ENCODE measurements around the gene TUBGCP3. TPM values are rescaled to one million over a fixed set of nuclear protein-coding genes. Genes with fewer than 3 reads are reported as not detected.
A peak's percentile ranks its signal among the peaks of the same experiment; 100 is the strongest.

The TUBGCP3 gene
- total RNA-seq, 3 donors from 2014 or later (not counting 1 experiment from before 2014, with no cell fraction given), result 43.0 to 57.9 (median 53.6) TPM

DNA sequence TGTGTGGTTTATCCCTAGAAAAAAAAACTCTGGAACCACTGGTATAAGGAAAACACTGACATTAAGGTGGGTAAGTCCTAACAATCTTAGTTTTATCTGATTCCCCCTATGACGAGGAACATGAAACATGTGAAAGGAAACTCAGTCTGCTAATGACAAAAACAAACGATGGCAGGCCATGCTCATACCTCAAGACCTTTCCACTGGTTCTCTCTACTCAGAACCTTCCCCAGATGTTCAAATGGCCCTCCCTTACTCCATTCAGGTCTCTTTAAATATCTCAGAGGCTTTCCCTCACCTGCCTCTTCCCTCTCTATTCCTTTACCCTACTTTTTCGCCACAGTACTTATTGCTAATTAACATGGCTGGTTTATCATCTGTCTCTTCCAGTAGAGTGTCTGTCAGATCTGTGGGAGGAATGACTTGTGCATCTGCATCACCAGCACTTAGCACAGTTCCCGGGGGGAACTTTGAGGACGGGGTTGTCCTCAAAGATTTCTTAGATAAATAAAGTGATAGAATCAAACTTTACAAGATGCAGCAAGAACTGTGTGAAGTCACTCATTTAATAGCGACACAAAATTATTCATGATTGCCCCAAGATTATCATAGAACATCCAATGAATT lies 1.5 kb downstream of the TUBGCP3 start:
- H3K4me1 Mint-ChIP-seq, result peaks cover 44 to 53% of the 10 kb centered on the region in 2 donors
- peak overlapping the region; percentile 93 to 96 for H3K27ac Mint-ChIP-seq
- no peaks in the 10 kb centered on the region for H3K36me3 Mint-ChIP-seq
- H3K27ac ChIP-seq (ENCODE audit: low read length), result no peak overlapping the region
- TF ChIP-seq, protein P1, sequence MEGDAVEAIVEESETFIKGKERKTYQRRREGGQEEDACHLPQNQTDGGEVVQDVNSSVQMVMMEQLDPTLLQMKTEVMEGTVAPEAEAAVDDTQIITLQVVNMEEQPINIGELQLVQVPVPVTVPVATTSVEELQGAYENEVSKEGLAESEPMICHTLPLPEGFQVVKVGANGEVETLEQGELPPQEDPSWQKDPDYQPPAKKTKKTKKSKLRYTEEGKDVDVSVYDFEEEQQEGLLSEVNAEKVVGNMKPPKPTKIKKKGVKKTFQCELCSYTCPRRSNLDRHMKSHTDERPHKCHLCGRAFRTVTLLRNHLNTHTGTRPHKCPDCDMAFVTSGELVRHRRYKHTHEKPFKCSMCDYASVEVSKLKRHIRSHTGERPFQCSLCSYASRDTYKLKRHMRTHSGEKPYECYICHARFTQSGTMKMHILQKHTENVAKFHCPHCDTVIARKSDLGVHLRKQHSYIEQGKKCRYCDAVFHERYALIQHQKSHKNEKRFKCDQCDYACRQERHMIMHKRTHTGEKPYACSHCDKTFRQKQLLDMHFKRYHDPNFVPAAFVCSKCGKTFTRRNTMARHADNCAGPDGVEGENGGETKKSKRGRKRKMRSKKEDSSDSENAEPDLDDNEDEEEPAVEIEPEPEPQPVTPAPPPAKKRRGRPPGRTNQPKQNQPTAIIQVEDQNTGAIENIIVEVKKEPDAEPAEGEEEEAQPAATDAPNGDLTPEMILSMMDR (IDR thresholded peaks at IDR 0.05), result no peak
- DNase-seq, result no peak
- peaks cover 22% of the 10 kb centered on the region for H3K4me1 ChIP-seq (ENCODE audit: control insufficient read depth, insufficient read depth, low read length)
- intact Hi-C loops (cut with micrococcal nuclease), result no loop called here
- H3K9me3 ChIP-seq (ENCODE audit: control insufficient read depth, insufficient read depth, low read length), result no peaks in the 10 kb centered on the region
- H3K4me3 ChIP-seq (ENCODE audit: low read length), result no peak overlapping the region
- peak overlapping the region; percentile 94 for H3K4me3 Mint-ChIP-seq
- WGBS (ENCODE audit: insufficient coverage), result 70% methylated on average over 6 of the region's 6 CpGs
- no peaks in the 10 kb centered on the region for H3K9me3 Mint-ChIP-seq
- no peaks in the 10 kb centered on the region for H3K36me3 ChIP-seq (ENCODE audit: control insufficient read depth, insufficient read depth, low read length)
- no peaks in the 10 kb centered on the region for H3K27me3 Mint-ChIP-seq (ENCODE audit: low read depth in 2 of 2)
- no peak for ATAC-seq
- no peaks in the 10 kb centered on the region for H3K27me3 ChIP-seq (ENCODE audit: control insufficient read depth, insufficient read depth, low read length)

DNA sequence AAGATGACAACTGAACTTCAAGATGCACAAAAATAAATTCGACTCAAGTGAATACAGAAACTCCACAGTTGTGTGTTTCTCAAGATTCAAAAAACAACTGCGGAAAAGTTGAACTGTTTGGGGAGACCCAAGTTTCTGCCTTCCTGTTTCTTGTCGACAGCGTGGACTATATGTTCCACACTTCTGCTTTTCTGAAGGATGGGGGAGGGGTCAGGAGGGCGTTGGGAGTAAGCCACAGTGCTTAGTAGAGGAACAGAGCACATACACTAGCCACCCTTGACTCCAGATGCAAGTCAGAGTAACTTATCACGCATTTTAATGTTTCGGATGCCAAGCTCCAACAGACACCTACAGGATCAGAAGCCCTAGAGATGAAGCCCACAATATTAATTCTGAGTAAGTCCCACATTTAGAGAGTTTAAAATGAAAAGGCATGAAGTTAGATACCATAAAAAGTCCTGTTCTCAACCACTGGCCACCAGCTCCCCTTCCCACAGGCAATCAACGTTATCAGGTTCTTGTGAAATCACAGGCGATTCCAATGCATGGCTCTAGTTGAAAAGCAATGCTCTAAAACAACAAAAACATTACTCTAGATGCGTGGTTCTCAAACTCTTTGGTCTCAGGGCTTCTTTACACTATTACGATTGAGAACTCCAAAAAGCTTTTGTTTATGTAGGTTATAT lies 4.2 kb downstream of the TUBGCP3 start:
- Mint-ChIP-seq H3K9me3 (no peaks in the 10 kb centered on the region), H3K27me3 (ENCODE audit: low read depth in 2 of 2) (no peaks in the 10 kb centered on the region), H3K4me1 (peaks cover 53 to 65% of the 10 kb centered on the region in 2 donors), H3K36me3 (no peaks in the 10 kb centered on the region), H3K27ac (no peak overlapping the region), H3K4me3 (no peak overlapping the region)
- DNase-seq (peak in 1 of 2 donors; percentile 10), ATAC-seq (peak in 1 of 3 donors; percentile 43)
- H3K4me1 ChIP-seq (ENCODE audit: control insufficient read depth, insufficient read depth, low read length), result peaks cover 17% of the 10 kb centered on the region
- H3K4me3 ChIP-seq (ENCODE audit: low read length), result no peak overlapping the region
- 40% methylated on average over 9 of the region's 11 CpGs for WGBS (ENCODE audit: insufficient coverage)
- intact Hi-C loops (cut with micrococcal nuclease), result no loop called here
- no peaks in the 10 kb centered on the region for H3K9me3 ChIP-seq (ENCODE audit: control insufficient read depth, insufficient read depth, low read length)
- no peaks in the 10 kb centered on the region for H3K27me3 ChIP-seq (ENCODE audit: control insufficient read depth, insufficient read depth, low read length)
- no peaks in the 10 kb centered on the region for H3K36me3 ChIP-seq (ENCODE audit: control insufficient read depth, insufficient read depth, low read length)
- peak overlapping the region; percentile 59 for H3K27ac ChIP-seq (ENCODE audit: low read length)
- TF ChIP-seq, protein P1 (IDR thresholded peaks at IDR 0.05), result no peak

DNA sequence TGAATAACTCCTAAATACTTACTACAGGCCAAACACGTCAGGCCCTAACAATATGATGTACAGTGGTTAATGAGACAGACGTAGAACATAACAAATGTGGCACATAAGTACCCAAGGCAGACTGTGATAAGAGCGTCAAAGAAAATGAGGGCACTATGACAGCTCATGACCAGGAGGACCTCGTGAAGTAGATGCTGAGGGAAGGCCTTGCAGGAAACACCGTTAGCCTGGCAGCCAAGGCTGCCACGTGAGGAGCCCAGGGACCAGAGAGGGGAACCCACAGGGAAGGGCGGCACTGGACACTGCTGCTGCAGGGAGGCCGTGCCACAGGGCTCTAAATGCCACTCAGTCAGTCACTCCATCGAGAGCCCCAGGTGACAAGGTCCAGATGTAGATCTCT lies 5.7 kb downstream of the TUBGCP3 start:
- H3K36me3 ChIP-seq (ENCODE audit: control insufficient read depth, insufficient read depth, low read length), result no peaks in the 10 kb centered on the region
- intact Hi-C loops (cut with micrococcal nuclease), result no loop called here
- 70% methylated on average over 9 of the region's 9 CpGs for WGBS (ENCODE audit: insufficient coverage)
- TF ChIP-seq, protein P1 (IDR thresholded peaks at IDR 0.05), result no peak
- Mint-ChIP-seq H3K36me3 (no peaks in the 10 kb centered on the region), H3K4me3 (no peak overlapping the region), H3K27ac (peak overlapping the region; percentile 15 to 43), H3K4me1 (peaks cover 46 to 59% of the 10 kb centered on the region in 2 donors), H3K27me3 (ENCODE audit: low read depth in 2 of 2) (no peaks in the 10 kb centered on the region), H3K9me3 (peaks cover 0 to 2% of the 10 kb centered on the region in 2 donors)
- no peaks in the 10 kb centered on the region for H3K9me3 ChIP-seq (ENCODE audit: control insufficient read depth, insufficient read depth, low read length)
- H3K27ac ChIP-seq (ENCODE audit: low read length), result no peak overlapping the region
- no peaks in the 10 kb centered on the region for H3K27me3 ChIP-seq (ENCODE audit: control insufficient read depth, insufficient read depth, low read length)
- no peak for DNase-seq
- no peak for ATAC-seq
- peaks cover 10% of the 10 kb centered on the region for H3K4me1 ChIP-seq (ENCODE audit: control insufficient read depth, insufficient read depth, low read length)
- H3K4me3 ChIP-seq (ENCODE audit: low read length), result no peak overlapping the region
